ENCODE results near the gene SQSTM1. TPM values are rescaled to one million over a fixed set of nuclear protein-coding genes. Genes with fewer than 3 reads are reported as not detected.

SQSTM1 gene
- polyA plus RNA-seq, 1 experiment: 366 TPM

GRCh38 chr5:179824745-179825112 lies 4.0 kb downstream of the SQSTM1 start:
- no peak overlapping the region for H3K27ac ChIP-seq (ENCODE audit: low read depth, low read length)
- TF ChIP-seq CTCF (IDR thresholded peaks at IDR 0.05; ENCODE audit: low read depth, low read length): no peak
- ChIA-PET CTCF (no interaction called here), POLR2A (no interaction called here)
- no peaks in the 10 kb centered on the region for H3K27me3 ChIP-seq (ENCODE audit: control insufficient read depth, insufficient read depth, low read length)
- no peak for DNase-seq (ENCODE audit: low read depth, low spot score)
- peak overlapping the region; percentile 94 for H3K4me3 ChIP-seq (ENCODE audit: low read depth, low read length)
- H3K9me3 ChIP-seq (ENCODE audit: control insufficient read depth, insufficient read depth, low read length): peaks cover 5% of the 10 kb centered on the region

- H3K4me3 ChIP-seq (ENCODE audit: low read depth, low read length): no peak overlapping the region; the same call in 1 of the 2 replicates
- DNase-seq (ENCODE audit: low read depth, low spot score): no peak
These were observed 5.0 kb downstream of the SQSTM1 start for GRCh38 chr5:179825655-179826182.

GRCh38 chr5:179827680-179828079 lies 7.0 kb downstream of the SQSTM1 start:
- H3K9me3 ChIP-seq (ENCODE audit: control insufficient read depth, insufficient read depth, low read length): peaks cover 5% of the 10 kb centered on the region
- no peak for DNase-seq (ENCODE audit: low read depth, low spot score)
- CTCF ChIA-PET: no interaction called here
- POLR2A ChIA-PET: interaction anchor here (0.5 to 0.8 kb wide), 2 partner anchors 9 to 19 kb away, joined by 4 to 6 read pairs; no protein-coding TSS in a partner anchor
- H3K27me3 ChIP-seq (ENCODE audit: control insufficient read depth, insufficient read depth, low read length): no peaks in the 10 kb centered on the region
- no peak for TF ChIP-seq CTCF (IDR thresholded peaks at IDR 0.05; ENCODE audit: low read depth, low read length)
- H3K4me3 ChIP-seq (ENCODE audit: low read depth, low read length): no peak overlapping the region
- no peak overlapping the region for H3K27ac ChIP-seq (ENCODE audit: low read depth, low read length)

More at GRCh38 chr5:179825655-179826182, 5.0 kb downstream of the SQSTM1 start:
- Histone ChIP-seq H3K9me3 (ENCODE audit: control insufficient read depth, insufficient read depth, low read length) (peaks cover 5% of the 10 kb centered on the region), H3K27ac (ENCODE audit: low read depth, low read length) (no peak overlapping the region), H3K27me3 (ENCODE audit: control insufficient read depth, insufficient read depth, low read length) (no peaks in the 10 kb centered on the region)
- TF ChIP-seq CTCF (IDR thresholded peaks at IDR 0.05; ENCODE audit: low read depth, low read length): no peak
- ChIA-PET CTCF (interaction anchor here (0.7 kb wide), 1 partner anchor 32 kb away, joined by 3 read pairs; no protein-coding TSS in a partner anchor), POLR2A (interaction anchor here (0.6 to 0.7 kb wide), 2 partner anchors 29 to 678 kb away, joined by 3 to 7 read pairs; no protein-coding TSS in a partner anchor)

- ChIA-PET CTCF (no interaction called here), POLR2A (interaction anchor here (0.7 to 3.2 kb wide), 2 partner anchors 8 to 186 kb away, joined by 5 to 14 read pairs; partner anchors contain the start of gene SQSTM1)
- no peak for TF ChIP-seq CTCF (IDR thresholded peaks at IDR 0.05; ENCODE audit: low read depth, low read length)
- Histone ChIP-seq H3K27me3 (ENCODE audit: control insufficient read depth, insufficient read depth, low read length) (no peaks in the 10 kb centered on the region), H3K27ac (ENCODE audit: low read depth, low read length) (peak overlapping the region; percentile 39), H3K4me3 (ENCODE audit: low read depth, low read length) (no peak overlapping the region), H3K9me3 (ENCODE audit: control insufficient read depth, insufficient read depth, low read length) (peaks cover 5% of the 10 kb centered on the region)
- no peak for DNase-seq (ENCODE audit: low read depth, low spot score)
These were observed 8.2 kb downstream of the SQSTM1 start for GRCh38 chr5:179828756-179829421.
